Measurements from ENCODE around the gene RNF41. TPM values are rescaled to one million over a fixed set of nuclear protein-coding genes. Genes with fewer than 3 reads are reported as not detected.

Gene RNF41
- total and polyA plus RNA-seq, 2 donors (not counting 3 experiments of a cell fraction or from before 2014, with no cell fraction given): 88.3 to 203 TPM

- no peaks in the 10 kb centered on the region for H3K9me3 ChIP-seq (replicated peaks; ENCODE audit: control insufficient read depth, insufficient read depth, low read length)
- no TSS peak for BruUV-seq (replicated peaks)
- peak overlapping the region; percentile 73 for H3K4me2 ChIP-seq (ENCODE audit: insufficient read depth, low read length)
- ChIA-PET CTCF (interaction anchor here (2.0 to 4.0 kb wide), 4 partner anchors 13 to 34 kb away, joined by 6 to 75 read pairs (median 52); partner anchors contain the start of gene SMARCC2), POLR2A (no interaction called here)
- peaks cover 19% of the 10 kb centered on the region for H3K4me1 ChIP-seq (ENCODE audit: control insufficient read depth, extremely low read depth, insufficient read depth, low read length)
- no peak for TF ChIP-seq POLR2AphosphoS5 (IDR thresholded peaks at IDR 0.05; ENCODE audit: insufficient read depth, low read depth, low read length)
- TF ChIP-seq CTCF (IDR thresholded peaks at IDR 0.05; ENCODE audit: extremely low read depth in 1 of 2, insufficient read depth in 1 of 2, low read depth in 1 of 2, low read length in 2 of 2): no peak
- no peak for TF ChIP-seq MYC (IDR thresholded peaks at IDR 0.05; ENCODE audit: low read depth, low read length)
- TF ChIP-seq MAX (IDR thresholded peaks at IDR 0.05; ENCODE audit: insufficient read depth, insufficient read length): no peak
- peak; percentile 14 for TF ChIP-seq POLR2A (IDR thresholded peaks at IDR 0.05; ENCODE audit: low read depth, low read length)
- TF ChIP-seq JUN (IDR thresholded peaks at IDR 0.05; ENCODE audit: borderline replicate concordance, insufficient read depth, insufficient read length, low read depth): no peak
- TF ChIP-seq EZH2 (IDR thresholded peaks at IDR 0.05; ENCODE audit: borderline replicate concordance, low read depth, low read length, severe bottlenecking): no peak
- TF ChIP-seq GATA2 (IDR thresholded peaks at IDR 0.05; ENCODE audit: insufficient read depth, insufficient read length, low read depth, low read length): no peak
- no peaks in the 10 kb centered on the region for H3K27me3 ChIP-seq (ENCODE audit: control insufficient read depth in 2 of 2, insufficient read depth in 2 of 2, low read length in 2 of 2)
- H3K4me3 ChIP-seq (replicated peaks in 1 of 3; ENCODE audit: insufficient read depth in 1 of 3, low read depth in 1 of 3, low read length in 3 of 3): peak overlapping the region in 2 of 3 experiments; percentile 4 to 26
- H3K9me1 ChIP-seq (replicated peaks; ENCODE audit: control insufficient read depth, extremely low read depth, insufficient read depth, low read length): no peaks in the 10 kb centered on the region
- H3K79me2 ChIP-seq (ENCODE audit: control insufficient read depth, insufficient read depth, low read length): peaks cover 20% of the 10 kb centered on the region
- no peaks in the 10 kb centered on the region for H4K20me1 ChIP-seq (replicated peaks; ENCODE audit: control insufficient read depth, extremely low read depth, insufficient read depth, low read length)
- DNase-seq (ENCODE audit: low read depth, low spot score) (no peak), FAIRE-seq (peak; percentile 42)
- peak overlapping the region; percentile 77 for H3K27ac ChIP-seq (ENCODE audit: insufficient read depth, low read depth, low read length)
- peak overlapping the region; percentile 88 for H2AFZ ChIP-seq (ENCODE audit: low read depth, low read length)
- intact Hi-C loops (cut with micrococcal nuclease): loop anchor here (1.0 to 2.0 kb wide), 8 partner anchors 17 to 423 kb away; partner anchors contain the start of genes ANKRD52 and COQ10A
- dilution Hi-C loops (cut with MboI; ENCODE audit: extremely low pct_ligation_motif_present, low sequenced_read_pairs): no loop called here
- peaks cover 0 to 2% of the 10 kb centered on the region in 2 experiments for H3K36me3 ChIP-seq (ENCODE audit: control insufficient read depth in 2 of 2, extremely low read depth in 1 of 2, insufficient read depth in 2 of 2, low read length in 2 of 2)
- peak overlapping the region; percentile 59 for H3K9ac ChIP-seq (replicated peaks; ENCODE audit: extremely low read depth, insufficient read depth, low read length)
Measured at GRCh38 chr12:56223571-56224101, 1.9 kb upstream of the RNF41 start.

Data from endothelial cell of umbilical vein (primary cell).